HG02623 (cell line): ENCODE measurements around the gene CRY2.

Experiments used
- ATAC-seq: cut with Tn5 transposase; IDR thresholded peaks from one replicate; pipeline ENCODE4 v1.9.1; 2021; ENCODE audit warnings: moderate library complexity; ENCODE audit not compliant: unreplicated experiment

The CRY2 gene

GRCh38 chr11:45847911-45848316 is 639 bp downstream of the CRY2 start:
- peak; percentile 4 for ATAC-seq

GRCh38 chr11:45848654-45849081 is 1.4 kb downstream of the CRY2 start:
- no peak for ATAC-seq

DNA sequence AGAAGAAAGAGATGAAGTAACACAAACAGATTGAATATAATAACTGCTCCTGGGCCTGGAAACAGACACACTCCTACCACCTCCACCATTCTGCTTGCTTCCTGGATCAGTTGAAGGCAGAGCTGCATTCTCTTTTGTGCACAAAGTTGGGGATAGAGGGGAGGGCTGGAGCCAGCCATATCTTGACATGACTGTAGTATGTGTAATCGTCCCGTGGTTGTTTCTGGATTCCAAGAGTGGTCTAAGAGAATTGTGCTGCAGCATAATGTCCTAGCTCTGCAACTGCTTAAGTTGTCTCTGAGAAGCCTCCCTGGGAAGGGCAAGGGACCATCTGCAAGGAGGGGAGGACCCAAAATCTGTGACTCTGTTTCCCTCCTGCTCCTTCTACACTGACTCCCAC is 3.2 kb downstream of the CRY2 start:
- no peak for ATAC-seq

DNA sequence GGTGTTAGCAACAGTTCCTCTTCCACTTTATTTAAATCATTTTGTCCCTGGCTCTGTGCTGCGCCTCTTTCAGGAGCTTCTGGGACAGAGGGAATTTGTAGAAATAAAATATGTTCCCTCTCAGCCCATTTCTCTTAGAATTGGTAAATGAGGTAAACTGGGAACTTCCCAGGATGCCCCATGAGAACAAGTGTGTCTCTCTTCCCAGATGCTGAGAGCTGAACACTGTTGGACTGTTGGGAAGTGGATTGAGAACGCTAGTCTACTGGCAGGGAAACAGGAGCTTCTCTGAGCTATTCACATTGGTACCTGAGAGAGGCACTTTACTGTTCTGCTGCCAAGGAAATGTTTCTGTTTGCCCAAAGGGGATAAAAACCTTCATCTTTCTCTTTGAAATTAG is 4.0 kb downstream of the CRY2 start:
- ATAC-seq, result no peak

GRCh38 chr11:45852018-45852711 is 4.9 kb downstream of the CRY2 start:
- ATAC-seq, result no peak

- no peak for ATAC-seq
These were observed 5.4 kb downstream of the CRY2 start for GRCh38 chr11:45852712-45853101.

DNA sequence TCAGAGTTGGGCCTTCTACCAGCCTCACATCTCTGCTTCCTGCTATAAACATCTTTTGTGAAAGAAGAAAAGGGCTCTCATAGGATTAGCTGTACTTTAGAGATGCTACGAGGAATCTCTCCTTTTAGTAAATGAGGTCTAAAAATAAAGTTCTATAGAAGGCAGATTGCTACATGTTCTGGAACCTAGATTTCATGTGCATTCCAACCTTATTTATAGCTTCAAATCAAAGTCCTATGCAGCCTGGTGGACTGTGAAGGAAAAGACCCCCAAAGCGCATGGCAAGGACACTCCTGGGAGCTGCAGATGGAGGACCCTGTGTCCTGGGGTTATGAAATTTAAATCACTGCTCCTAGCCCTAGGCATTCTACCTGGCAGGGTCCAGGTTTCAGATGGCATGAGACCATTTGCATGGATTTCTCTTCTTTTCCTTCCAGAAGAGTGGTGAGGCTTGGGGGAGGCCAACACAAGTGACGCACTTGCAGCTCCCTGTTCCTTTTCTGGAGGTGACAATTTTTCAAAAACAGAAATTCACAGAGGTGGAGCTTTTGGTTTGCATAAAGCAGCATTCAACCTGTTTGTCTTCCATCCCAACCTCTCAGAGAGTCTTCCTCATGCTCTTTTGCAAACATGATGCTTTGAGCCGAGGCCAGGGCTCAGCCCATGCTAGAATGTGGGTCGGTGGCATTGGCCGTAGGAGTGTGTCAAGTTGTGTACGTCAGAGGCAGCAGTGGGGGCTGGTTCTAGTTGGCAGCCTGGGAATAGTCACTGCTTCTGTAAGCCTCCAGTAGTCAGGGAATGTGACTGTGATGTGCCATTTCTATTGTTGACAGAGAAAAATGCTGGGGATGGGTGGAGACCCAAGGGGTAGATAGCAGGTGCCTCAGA is 6.3 kb downstream of the CRY2 start:
- ATAC-seq, result no peak

DNA sequence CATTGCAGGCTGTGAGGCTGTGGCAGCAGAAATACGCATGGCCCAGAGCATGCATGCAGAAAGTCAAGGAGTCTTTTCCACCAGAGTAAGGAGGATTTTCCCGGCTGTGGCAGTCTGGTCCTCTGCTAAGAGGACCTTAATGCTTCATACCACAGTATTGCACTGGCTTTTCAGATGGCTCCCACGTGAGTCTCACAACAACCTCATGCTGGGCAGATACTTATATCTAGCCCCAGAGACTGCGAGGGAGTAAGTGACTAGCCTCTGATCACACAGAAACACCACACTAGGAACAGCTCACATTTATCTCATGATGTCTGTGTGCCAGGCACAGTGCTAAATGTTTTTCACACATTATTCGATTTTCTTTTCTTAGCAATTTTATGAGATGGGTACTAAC is 8.0 kb downstream of the CRY2 start:
- ATAC-seq, result no peak

- ATAC-seq, result no peak
These were observed 8.8 kb downstream of the CRY2 start for GRCh38 chr11:45856044-45856468.

- no peak for ATAC-seq
These were observed 10.7 kb downstream of the CRY2 start for GRCh38 chr11:45857961-45858474.

DNA sequence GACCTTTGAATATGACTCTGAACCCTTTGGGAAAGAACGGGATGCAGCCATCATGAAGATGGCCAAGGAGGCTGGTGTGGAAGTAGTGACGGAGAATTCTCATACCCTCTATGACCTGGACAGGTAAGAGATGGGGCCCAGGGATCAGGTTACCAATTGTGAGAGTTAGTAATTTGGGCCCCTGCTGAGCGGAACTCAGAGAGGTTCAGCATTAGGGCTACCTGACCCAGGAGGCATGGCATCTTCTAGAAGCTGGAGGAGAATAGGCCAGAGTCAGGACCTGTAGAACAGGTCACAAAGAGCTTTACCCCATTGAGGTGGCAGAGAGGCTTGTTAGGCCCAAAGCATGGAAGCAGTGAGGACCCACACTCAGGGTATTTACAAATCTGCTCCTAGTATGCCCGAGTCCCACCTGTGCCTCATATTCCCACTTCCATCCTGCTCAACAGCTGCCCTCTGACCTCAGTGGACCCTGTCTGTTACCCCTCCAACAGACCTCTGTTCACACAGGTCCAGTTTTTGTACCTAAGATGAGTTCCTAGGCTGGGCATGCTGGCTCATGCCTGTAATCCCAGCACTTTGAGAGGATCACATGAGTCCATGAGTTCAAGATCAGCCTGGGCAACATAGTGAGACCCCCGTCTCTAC is 11.6 kb downstream of the CRY2 start:
- no peak for ATAC-seq

- ATAC-seq, result no peak
These were observed 12.4 kb downstream of the CRY2 start for GRCh38 chr11:45859661-45860140.

DNA sequence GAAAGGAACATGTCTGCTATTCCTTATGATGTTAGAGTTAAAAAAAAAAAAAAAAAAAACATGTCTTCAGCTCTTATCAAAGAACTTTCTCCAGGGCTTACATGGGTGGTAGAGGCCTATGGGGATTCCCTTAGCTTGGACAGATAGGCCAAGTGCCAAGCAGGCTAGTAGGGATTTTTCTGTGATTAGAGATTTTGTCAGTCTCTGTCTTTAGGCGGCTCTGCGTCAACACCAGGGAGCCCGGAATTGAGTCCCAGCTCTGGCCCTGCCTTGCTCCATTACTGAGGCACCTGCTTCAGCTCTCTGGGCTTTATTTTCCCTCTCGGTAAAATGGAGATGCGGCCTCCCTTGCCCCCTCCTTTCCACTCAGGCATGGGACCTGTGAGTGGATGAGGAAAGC is 13.1 kb downstream of the CRY2 start:
- ATAC-seq, result no peak

- no peak for ATAC-seq
These were observed 13.7 kb downstream of the CRY2 start for GRCh38 chr11:45860764-45861510.

DNA sequence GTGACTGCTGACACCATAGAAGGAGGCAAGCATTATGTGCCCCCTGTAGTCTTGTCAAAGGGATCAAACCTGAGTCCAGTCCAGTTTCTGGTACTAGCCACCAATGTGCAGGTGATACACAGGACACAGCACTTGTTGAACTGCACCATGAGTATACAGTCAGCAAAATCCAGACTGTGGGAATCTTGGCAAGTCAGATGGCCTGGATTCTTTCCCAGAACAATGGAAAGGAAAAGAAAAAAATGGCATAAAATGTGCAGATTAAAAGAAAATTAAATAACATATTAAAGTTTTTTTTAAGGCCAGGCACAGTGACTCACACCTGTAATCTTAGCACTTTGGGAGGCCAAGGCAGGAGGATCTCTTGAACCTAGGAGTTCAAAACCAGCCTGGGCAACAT is 16.8 kb downstream of the CRY2 start:
- ATAC-seq, result no peak

DNA sequence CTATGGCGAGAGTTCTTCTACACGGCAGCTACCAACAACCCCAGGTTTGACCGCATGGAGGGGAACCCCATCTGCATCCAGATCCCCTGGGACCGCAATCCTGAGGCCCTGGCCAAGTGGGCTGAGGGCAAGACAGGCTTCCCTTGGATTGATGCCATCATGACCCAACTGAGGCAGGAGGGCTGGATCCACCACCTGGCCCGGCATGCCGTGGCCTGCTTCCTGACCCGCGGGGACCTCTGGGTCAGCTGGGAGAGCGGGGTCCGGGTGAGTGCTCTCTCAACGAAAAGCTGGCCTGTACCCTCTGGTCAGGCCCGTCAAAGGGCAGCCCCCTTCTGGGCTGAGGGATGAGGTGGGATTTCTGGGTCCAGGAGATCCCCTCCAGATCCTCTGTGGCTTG is 22.3 kb downstream of the CRY2 start:
- no peak for ATAC-seq

DNA sequence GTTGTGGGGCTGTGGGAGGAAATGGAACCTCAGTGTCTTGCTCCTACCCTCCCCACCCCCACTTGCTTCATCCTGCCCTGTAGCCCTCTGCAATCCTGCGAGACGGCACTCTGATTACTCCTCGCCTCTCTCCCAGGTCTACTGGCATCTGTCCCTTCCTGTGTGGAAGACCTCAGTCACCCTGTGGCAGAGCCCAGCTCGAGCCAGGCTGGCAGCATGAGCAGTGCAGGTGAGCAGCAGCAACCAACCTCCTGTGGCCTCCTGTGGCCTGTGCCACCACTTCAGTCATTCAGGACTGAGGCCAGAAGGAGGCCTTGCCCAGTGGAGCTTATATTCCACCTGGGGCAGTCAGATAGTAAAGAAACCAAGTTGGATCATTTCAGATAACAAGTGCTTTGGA is 23.4 kb downstream of the CRY2 start:
- no peak for ATAC-seq

- ATAC-seq, result no peak
These were observed 24.4 kb downstream of the CRY2 start for GRCh38 chr11:45871638-45872037.

GRCh38 chr11:45872651-45873356 is 25.5 kb downstream of the CRY2 start:
- ATAC-seq, result no peak

DNA sequence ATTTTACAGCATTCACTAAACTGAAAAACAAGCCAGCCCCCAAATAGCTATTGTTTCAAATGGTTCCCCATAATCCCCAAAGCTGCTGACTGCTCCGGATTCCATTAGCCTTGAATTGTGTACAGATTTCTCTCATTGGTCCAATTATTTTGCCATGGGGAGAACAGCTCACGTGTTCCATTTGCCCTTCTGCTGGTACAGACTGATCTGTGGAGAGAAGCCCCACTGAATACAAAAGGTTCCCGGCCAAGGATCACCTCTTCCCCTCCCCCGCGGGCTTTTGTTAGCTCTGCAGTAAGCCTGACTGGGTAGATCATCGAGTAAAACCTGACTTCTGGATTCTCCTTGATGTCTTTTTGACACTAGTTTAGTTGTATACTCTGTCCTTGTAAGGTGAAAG is 29.1 kb downstream of the CRY2 start:
- no peak for ATAC-seq
